Body of pancreas (tissue), 4 donors: ENCODE measurements around the gene ESF1.

Experiments used
- CTCF ChIP-seq, 7 experiments: fragments of 450-650 bp in 4 of 7; fragments of 200-600 bp in 3 of 7; sonication (generic) in 3 of 7; IDR thresholded peaks; one replicate each; pipeline ENCODE4 v1.5.1; 2016 to 2019; ENCODE audit warnings: antibody characterized with exemption in 7 of 7
- POLR2A ChIP-seq, 3 donors: fragments of 450-650 bp; IDR thresholded peaks; one replicate each; pipeline ENCODE4 v1.6.1; 2016; ENCODE audit warnings: antibody characterized with exemption in 3 of 3, mild to moderate bottlenecking in 2 of 3

DNA sequence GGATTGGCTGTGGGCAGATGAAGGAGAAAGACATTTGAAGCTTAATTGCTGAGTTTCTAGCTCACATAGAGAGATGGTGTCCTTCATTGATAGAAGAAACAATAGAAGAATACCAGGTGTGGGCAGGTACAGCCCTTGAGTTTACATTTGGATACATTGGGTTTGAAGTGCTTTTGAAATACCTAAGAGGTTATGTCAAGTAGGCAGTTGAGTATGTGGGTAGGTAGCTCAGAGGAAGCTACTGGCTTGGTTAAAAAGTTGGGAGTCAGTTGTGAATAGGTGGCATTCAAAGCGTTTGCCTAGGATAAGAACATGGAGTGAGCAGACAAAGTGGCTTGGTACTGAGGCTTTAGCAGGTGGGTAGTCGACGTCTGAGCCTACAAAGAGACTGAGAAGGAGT, 25.1 kb upstream of the ESF1 start:
- no peak for TF ChIP-seq POLR2A (IDR thresholded peaks at IDR 0.05)
- no peak for TF ChIP-seq CTCF (IDR thresholded peaks at IDR 0.05)
